Panc1 (cell line): ENCODE data around the gene RAB11FIP2.

Source experiments
- POLR2AphosphoS5 ChIP-seq: IDR thresholded peaks from 2 replicates; pipeline ENCODE4 v1.6.1; 2012; ENCODE audit warnings: mild to moderate bottlenecking, low read depth, low read length, moderate library complexity
- SIN3A ChIP-seq: IDR thresholded peaks from 2 replicates; pipeline ENCODE4 v1.6.1; 2012; ENCODE audit warnings: low read depth, mild to moderate bottlenecking, low read length, moderate library complexity, borderline replicate concordance; ENCODE audit not compliant: insufficient read depth
- TF ChIP-seq, protein P1 (sequence below): fragments of 450-650 bp; IDR thresholded peaks from 2 replicates; pipeline ENCODE4 v1.5.1; 2017; ENCODE audit warnings: mild to moderate bottlenecking
- TF ChIP-seq, protein P2 (sequence below), 2 experiments: IDR thresholded peaks; 2 replicates each; pipeline ENCODE4 v1.6.1; 2011 to 2012; ENCODE audit warnings: low read depth in 2 of 2, control low read depth in 1 of 2, low read length in 1 of 2, mild to moderate bottlenecking in 1 of 2, moderate library complexity in 1 of 2; ENCODE audit not compliant: insufficient read depth in 1 of 2

DNA sequence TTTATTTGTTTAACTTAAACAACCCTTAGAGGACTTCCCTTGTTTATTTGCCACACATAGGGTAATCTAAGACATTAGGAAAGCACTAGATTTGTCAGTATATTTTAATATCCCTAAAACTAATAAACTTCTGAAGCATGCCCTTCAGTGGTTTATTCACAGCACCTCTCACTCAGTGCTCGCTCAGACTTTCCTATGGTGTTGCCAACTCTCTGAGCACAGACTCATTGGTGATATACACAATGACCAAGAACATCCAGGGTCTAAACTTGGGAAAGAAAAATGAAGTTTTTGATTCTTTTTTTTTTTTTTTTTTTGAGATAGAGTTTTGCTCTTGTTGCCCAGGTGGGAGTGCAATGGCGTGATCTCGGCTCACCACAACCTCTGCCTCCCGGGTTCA, 82.2 kb downstream of the RAB11FIP2 start:
- TF ChIP-seq SIN3A (no peak), POLR2AphosphoS5 (no peak)
- TF ChIP-seq, protein P1, sequence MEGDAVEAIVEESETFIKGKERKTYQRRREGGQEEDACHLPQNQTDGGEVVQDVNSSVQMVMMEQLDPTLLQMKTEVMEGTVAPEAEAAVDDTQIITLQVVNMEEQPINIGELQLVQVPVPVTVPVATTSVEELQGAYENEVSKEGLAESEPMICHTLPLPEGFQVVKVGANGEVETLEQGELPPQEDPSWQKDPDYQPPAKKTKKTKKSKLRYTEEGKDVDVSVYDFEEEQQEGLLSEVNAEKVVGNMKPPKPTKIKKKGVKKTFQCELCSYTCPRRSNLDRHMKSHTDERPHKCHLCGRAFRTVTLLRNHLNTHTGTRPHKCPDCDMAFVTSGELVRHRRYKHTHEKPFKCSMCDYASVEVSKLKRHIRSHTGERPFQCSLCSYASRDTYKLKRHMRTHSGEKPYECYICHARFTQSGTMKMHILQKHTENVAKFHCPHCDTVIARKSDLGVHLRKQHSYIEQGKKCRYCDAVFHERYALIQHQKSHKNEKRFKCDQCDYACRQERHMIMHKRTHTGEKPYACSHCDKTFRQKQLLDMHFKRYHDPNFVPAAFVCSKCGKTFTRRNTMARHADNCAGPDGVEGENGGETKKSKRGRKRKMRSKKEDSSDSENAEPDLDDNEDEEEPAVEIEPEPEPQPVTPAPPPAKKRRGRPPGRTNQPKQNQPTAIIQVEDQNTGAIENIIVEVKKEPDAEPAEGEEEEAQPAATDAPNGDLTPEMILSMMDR = no peak
- TF ChIP-seq, protein P2, sequence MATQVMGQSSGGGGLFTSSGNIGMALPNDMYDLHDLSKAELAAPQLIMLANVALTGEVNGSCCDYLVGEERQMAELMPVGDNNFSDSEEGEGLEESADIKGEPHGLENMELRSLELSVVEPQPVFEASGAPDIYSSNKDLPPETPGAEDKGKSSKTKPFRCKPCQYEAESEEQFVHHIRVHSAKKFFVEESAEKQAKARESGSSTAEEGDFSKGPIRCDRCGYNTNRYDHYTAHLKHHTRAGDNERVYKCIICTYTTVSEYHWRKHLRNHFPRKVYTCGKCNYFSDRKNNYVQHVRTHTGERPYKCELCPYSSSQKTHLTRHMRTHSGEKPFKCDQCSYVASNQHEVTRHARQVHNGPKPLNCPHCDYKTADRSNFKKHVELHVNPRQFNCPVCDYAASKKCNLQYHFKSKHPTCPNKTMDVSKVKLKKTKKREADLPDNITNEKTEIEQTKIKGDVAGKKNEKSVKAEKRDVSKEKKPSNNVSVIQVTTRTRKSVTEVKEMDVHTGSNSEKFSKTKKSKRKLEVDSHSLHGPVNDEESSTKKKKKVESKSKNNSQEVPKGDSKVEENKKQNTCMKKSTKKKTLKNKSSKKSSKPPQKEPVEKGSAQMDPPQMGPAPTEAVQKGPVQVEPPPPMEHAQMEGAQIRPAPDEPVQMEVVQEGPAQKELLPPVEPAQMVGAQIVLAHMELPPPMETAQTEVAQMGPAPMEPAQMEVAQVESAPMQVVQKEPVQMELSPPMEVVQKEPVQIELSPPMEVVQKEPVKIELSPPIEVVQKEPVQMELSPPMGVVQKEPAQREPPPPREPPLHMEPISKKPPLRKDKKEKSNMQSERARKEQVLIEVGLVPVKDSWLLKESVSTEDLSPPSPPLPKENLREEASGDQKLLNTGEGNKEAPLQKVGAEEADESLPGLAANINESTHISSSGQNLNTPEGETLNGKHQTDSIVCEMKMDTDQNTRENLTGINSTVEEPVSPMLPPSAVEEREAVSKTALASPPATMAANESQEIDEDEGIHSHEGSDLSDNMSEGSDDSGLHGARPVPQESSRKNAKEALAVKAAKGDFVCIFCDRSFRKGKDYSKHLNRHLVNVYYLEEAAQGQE (IDR thresholded peaks at IDR 0.05; ENCODE audit: insufficient read depth in 1 of 2, low read depth in 2 of 2, low read length in 1 of 2) = no peak
